GM15510 (cell line): Measurements from ENCODE around the gene ZDHHC17.

ENCODE experiments used
- POLR2A ChIP-seq: IDR thresholded peaks from 3 replicates; pipeline ENCODE4 v1.6.1; 2011; ENCODE audit warnings: borderline replicate concordance; ENCODE audit not compliant: insufficient read length; ENCODE audit errors: extremely low read depth

ZDHHC17 gene, protein sequence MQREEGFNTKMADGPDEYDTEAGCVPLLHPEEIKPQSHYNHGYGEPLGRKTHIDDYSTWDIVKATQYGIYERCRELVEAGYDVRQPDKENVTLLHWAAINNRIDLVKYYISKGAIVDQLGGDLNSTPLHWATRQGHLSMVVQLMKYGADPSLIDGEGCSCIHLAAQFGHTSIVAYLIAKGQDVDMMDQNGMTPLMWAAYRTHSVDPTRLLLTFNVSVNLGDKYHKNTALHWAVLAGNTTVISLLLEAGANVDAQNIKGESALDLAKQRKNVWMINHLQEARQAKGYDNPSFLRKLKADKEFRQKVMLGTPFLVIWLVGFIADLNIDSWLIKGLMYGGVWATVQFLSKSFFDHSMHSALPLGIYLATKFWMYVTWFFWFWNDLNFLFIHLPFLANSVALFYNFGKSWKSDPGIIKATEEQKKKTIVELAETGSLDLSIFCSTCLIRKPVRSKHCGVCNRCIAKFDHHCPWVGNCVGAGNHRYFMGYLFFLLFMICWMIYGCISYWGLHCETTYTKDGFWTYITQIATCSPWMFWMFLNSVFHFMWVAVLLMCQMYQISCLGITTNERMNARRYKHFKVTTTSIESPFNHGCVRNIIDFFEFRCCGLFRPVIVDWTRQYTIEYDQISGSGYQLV

DNA sequence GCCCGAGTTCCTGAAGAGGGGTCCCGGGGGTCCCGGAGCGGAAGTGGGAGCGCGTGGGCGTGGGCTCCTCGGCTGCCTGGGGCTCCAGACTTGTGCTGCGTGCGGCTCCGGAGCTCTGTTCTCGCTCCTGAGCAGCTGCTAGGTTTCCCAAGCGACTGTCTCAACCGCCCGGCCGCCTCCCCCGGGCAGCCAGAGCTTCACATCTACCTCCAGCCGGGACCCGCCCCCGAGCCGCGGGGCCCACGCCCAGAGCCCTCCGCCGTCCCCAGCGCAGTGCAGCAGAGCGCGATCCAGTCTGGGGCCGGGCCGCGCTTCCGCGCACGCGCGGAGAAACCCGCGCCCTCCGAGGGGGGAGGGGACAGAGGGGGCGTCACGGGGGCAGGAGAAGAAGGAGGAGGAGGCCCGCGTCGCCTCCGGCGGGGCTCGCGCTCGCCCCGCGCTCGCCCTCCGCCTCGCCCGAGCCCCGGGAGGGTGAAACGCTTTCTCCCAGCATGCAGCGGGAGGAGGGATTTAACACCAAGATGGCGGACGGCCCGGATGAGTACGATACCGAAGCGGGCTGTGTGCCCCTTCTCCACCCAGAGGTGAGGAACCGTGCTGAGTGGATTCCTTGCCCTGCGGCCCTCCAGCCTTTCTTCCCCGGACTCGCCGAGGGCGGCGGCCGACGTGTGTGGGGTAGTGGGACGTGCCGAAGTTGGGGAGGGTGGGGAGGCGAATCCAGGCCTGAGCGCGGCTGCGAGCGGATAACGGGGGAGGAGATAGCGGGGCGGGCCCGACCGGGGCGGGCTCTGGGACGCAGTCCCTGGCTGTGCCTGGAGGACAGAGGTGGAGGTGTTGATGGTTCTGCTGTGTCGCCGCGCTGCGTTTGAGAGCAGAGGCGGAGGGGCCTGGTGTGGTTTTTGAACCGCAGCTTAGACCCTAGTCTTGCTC lies at the start of gene ZDHHC17:
Gene ZDHHC17, plus strand, starts transcription at position 370 of the 930 bp plus-strand sequence. Its CDS starts 122 bp downstream, at position 492.
- peak; percentile 79 for TF ChIP-seq POLR2A

DNA sequence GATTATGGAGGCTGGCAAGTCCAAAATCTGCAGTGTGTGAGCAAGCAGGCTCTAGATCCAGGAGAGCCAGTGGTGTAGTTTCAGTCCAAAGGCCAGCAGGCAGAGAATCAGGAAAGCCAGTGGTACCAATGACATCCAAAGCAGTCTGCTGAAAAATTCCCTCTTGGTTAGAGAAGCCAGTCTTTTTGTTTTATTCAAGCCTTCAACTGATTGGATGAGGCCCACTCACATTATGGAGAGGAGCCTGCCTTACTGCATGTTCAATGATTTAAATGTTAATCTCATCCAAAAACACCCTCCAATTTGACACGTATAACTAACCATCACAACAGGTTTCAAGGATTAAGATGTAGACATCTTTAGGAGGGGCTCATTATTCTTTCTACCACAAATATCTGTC lies 49.5 kb upstream of the ZDHHC17 start:
- no peak for TF ChIP-seq POLR2A

DNA sequence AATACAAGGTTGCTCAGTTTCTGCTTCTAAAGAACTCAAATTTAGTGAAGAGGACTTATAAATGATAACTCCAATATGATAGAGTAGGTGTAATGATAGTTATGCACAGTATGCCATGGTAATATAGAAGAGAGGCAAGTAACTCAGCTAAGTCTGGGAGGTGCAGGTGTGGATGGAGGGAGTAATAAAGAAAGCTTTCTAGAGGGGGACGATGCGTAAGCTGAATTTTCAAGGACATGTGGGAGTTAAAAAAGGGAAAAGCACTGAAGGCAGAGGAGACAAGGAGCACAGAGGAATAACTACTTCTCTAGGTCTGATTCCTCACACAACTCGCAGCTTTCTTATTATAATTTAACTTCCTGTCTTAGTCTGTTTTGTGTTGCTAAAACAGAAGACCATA lies 49.1 kb upstream of the ZDHHC17 start:
- TF ChIP-seq POLR2A, result no peak

DNA sequence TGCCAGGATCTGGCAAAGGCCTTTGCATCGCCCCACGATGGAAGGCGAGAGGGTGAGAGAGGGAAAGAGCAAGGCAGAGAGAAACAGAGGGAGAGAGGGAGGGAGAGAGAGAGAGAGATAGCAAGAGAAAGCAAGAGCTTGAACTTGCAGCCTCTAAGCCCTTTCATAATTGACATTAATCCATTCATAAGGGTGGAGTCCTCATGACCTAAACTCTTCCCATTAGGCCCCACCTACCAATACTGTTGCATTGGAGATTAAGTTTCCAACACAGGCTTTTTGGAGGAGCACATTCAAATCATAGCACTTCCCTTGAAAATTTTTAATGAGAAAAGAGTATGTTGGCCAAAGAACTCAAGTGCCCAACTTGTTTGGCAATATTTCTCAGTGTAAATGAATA lies 48.6 kb upstream of the ZDHHC17 start:
- TF ChIP-seq POLR2A, result no peak

DNA sequence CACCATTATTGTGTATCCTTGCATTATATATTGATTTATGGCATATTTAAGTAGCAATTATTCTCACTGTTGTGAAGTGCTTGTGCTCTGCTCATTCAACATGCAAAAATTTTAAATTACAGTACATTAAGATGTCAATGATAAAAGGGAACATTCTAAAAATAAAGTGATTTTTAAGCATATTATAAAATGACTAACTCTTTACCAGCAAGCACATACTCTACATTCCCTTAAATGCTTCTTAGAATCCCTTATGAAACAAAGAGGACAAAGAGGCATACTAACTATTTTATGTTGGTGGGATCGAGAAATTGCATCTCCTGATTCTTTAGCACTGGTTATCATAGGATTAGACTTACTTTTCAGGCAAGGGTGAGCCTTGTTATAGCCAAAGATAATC lies 46.6 kb upstream of the ZDHHC17 start:
- TF ChIP-seq POLR2A, result no peak

DNA sequence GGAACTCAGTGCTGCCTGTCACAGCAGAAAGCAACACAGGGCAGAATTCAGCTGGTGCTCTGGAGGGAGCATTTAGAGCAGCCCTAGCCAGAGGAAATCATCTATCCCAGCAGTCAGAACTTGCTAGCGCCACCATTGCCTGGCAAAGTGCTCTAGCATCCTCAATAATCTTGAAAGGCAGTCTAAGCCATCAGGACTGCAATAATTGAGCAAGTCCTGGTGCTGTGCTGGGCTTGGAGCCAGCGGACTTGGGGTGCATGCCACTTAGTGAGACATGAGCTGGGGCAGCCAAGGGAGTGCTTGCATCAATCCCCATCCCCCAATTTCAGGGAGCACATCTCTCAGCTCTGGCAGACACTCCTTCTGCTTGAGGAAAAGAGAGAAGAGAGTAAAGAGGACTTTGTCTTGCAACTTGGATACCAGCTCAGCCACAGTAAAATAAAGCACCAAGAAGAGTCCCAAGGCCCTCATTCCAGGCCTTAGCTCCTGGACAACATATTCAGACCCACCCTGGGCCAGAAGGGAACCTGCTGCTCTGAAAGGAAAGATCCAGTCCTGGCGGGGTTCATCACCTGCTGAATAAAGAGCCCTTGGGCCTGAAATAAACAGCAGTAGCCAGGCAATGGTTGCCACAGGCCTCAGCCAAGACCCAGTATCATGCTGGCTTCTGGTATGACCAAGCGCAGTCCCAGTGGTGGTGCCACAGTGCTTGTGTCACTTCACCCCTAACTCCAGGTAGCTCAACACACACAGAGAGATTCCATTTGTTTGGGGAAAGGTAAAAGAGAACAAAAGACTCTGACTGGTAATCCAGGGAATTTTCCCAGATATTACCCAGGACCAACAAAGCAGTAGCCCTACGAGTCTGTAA lies 44.5 kb upstream of the ZDHHC17 start:
- no peak for TF ChIP-seq POLR2A

DNA sequence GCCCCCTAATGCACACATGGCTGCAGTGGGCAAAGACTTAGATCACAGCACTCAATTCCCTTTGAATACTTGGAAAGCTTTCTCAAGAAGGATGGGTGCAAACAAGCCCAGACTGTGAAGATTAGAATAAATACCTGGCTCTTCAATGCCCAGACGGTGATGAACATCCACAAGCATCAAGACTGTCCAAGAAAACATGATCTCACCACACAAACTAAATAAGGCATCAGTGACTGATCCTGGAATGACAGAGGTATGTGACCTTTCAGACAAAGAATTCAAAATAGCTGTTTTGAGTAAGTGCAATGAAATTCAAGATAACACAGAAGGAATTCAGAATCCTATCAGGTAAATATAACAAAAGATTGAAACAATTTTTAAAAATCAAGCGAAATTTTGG lies 43.8 kb upstream of the ZDHHC17 start:
- TF ChIP-seq POLR2A, result no peak

DNA sequence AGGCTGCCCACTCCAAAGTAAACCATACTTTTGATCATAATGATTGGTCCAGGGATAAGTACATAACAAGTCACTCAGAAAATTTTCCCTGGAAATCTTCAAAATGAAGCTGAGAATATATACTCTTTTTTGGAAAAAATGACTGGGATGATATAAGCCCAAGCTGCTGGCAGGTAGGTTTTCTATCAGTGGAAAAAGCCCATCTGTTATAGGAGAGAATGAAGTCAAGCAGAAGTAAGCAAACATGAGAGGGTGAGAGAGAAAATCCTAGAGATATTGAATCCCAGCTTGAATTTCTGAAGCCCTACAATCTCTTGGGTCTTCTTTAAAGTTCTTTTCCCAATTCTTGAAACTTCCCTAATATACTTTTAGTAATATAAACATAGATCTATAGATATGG lies 37.3 kb upstream of the ZDHHC17 start:
- TF ChIP-seq POLR2A, result no peak

DNA sequence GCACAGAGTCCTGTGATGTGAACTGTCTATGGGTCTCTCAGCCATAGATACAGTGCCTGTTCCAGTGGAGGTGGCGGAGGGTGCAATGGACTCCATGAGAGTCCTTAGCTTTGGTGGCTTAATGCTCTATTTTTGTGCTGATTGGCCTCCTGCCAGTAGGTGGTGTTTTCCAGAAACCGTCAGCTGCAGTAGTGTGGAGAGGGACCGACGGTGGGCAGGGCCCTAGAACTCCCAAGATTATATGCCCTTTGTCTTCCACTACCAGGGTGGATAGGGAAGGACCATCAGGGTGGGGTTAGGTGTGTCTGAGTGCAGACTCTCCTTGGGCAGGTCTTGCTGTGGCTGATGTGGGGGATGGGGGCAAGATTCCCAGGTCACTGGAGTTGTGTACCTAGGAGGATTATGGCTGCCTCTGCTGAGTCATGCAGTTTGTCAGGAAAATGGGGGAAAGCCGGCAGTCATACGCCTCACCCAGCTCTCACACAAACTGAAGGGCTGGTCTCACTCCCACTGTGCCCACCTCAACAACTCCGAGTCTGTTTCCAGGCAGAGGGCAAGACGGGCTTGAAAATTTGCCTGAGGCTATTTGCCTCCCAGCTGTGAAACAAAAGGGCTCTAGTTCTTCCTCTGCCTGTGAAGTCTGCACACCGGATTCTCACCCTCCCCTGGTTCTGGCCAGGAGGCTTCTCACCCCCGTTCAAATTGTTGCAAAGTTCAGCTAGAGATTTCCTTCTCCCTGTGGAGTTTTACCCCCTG lies 24.9 kb upstream of the ZDHHC17 start:
- TF ChIP-seq POLR2A, result no peak

DNA sequence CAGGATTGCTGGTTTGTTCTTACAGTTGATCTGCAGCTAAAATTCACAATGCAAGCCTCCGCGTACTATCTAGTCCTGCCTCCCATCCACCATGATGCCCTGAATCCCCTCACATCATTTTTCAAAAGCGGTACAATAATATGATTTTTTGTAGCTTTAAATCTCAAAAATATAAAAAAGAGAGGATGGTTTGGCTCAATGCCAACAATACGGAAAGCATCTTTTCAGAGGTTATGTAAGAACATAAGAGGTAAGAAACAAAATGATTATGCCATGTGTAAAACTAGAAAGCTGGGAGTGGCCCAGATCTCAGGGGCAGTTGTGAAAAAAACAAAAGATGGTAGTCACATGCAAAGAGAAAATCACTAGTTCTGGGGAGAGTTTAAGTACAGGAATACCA lies 24.0 kb upstream of the ZDHHC17 start:
- TF ChIP-seq POLR2A, result no peak

DNA sequence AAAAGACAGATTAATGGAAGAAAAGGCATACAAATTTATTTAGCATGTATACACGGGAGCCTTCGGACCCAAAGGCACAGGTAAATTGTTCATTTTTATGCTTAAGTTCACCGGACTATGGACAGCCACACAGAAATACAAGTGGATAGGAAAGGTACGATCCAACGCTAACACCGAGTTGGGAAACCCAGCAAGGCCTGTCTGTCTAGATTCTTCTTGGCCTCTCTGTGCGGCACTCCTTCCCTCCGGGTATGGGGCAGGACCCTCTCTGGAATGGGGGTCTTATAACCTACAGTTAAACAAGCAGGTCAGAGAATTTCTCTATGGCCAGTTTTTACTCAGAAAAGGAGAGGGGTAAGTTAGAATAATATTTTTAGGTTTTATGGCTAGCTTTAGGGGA lies 23.4 kb upstream of the ZDHHC17 start:
- TF ChIP-seq POLR2A, result no peak

DNA sequence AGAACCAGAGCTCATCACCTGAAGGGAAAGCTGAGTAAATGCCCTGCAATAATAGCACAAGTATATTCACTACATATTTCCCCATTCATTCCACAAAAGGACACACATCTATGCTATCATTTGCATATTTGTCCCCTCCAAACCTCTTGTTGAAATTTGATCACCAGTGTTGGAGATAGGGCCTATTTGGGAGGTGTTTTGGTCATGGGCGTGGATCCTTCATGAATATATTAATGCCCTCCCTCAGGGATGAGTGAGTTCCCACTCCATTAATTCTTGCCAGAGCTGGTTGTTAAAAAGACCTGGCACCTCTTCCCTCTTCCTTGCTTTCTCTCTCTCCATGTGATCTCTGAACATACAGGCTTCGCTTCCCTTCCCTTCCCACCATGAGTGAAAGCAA lies 18.6 kb upstream of the ZDHHC17 start:
- no peak for TF ChIP-seq POLR2A

DNA sequence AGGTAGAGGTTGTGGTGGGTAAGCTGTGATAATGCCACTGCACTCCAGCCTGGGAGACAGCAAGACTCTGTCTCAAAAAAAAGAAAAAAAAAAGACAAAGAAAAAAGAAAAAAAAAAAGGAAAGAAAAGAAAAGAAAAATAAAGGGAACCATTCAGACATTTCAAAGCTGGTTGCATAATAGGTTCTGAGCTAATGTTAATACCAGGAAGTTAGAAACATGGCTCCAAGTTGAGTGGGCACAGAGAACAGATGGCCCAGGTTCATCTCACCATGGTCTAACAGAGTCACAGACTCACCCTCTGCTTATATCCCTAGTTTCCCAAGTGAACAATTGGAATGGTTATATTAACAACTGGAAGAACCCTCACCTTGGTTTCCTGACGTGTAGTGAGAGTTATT lies 17.4 kb upstream of the ZDHHC17 start:
- TF ChIP-seq POLR2A, result no peak
